Endothelial cell of umbilical vein (primary cell): Measurements from ENCODE around the gene MAP3K13. TPM values are rescaled to one million over a fixed set of nuclear protein-coding genes. Genes with fewer than 3 reads are reported as not detected.

Experiments used
- Bru-seq: library from RNA; stranded (reverse); fragments of 400-500 nt; gene quantifications from one replicate; lab custom pipeline; 2021; lab: Mats Ljungman, UMichigan
- BruChase-seq, 2 experiments: library from RNA; stranded (reverse); fragments of 400-500 nt; gene quantifications; one replicate each; lab custom pipeline; 2021; lab: Mats Ljungman, UMichigan
- BruUV-seq: library from RNA; stranded (reverse); fragments of 400-500 nt; replicated peaks from 2 replicates; lab custom pipeline; 2021; lab: Mats Ljungman, UMichigan
- CTCF ChIA-PET: fragments of 300-600, 350-600 bp; sonication (Branson Sonifier 250); formaldehyde crosslinking; loops from one replicate; lab custom pipeline; 2021; ENCODE audit warnings: antibody characterized with exemption, inconsistent platforms; lab: Charles Lee
- POLR2A ChIA-PET: fragments of 300-600, 350-600 bp; sonication (Branson Sonifier 250); formaldehyde crosslinking; loops from one replicate; lab custom pipeline; 2021; ENCODE audit warnings: antibody characterized with exemption, inconsistent platforms; lab: Charles Lee
- DNase-seq: peaks from one replicate; pipeline ENCODE4 v3.0.0-alpha.2; 2011; ENCODE audit warnings: low read depth, low spot score
- FAIRE-seq: peaks from 2 replicates; lab custom pipeline; 2011; peaks lifted over from hg19 to GRCh38; lab: Jason Lieb, UNC
- H2AFZ ChIP-seq: 2 replicates; pipeline ENCODE4 v1.6.0; 2012; ENCODE audit warnings: low read depth, low read length, control low read depth, inconsistent platforms
- H3K27ac ChIP-seq: 2 replicates; pipeline ENCODE4 v1.5.1; 2011; ENCODE audit warnings: low read depth, mild to moderate bottlenecking, control low read depth, low read length, moderate library complexity; ENCODE audit not compliant: insufficient read depth
- H3K27me3 ChIP-seq, 2 experiments: 2 replicates each; pipeline versions ENCODE4 v1.6.0 to v1.6.1; 2011; ENCODE audit warnings: low read length in 2 of 2, mixed read lengths in 1 of 2; ENCODE audit not compliant: control insufficient read depth in 2 of 2, insufficient read depth in 2 of 2
- H3K36me3 ChIP-seq, 2 experiments: 2 replicates in 1 of 2; 3 replicates in 1 of 2; pipeline ENCODE4 v1.5.1; 2011; ENCODE audit warnings: low read length in 2 of 2, mild to moderate bottlenecking in 1 of 2, moderate library complexity in 1 of 2; ENCODE audit not compliant: control insufficient read depth in 2 of 2, insufficient read depth in 2 of 2; ENCODE audit errors: extremely low read depth in 1 of 2
- H3K4me1 ChIP-seq: 3 replicates; pipeline ENCODE4 v1.5.1; 2011; ENCODE audit warnings: mild to moderate bottlenecking, low read length; ENCODE audit not compliant: control insufficient read depth, insufficient read depth; ENCODE audit errors: extremely low read depth
- H3K4me2 ChIP-seq: 2 replicates; pipeline ENCODE4 v1.6.1; 2011; ENCODE audit warnings: low read length, control low read depth, mixed read lengths; ENCODE audit not compliant: insufficient read depth
- H3K4me3 ChIP-seq, 3 experiments: fragments of 200-600 bp in 1 of 3; sonication (generic), shearing (Covaris generic) in 1 of 3; replicated peaks in 1 of 3; 2 replicates each; pipeline ENCODE4 v1.5.1; 2011 to 2016; ENCODE audit warnings: control low read depth in 3 of 3, low read length in 3 of 3, mild to moderate bottlenecking in 2 of 3, inconsistent platforms in 1 of 3, low read depth in 1 of 3, moderate library complexity in 1 of 3; ENCODE audit not compliant: insufficient read depth in 1 of 3
- H3K79me2 ChIP-seq: 2 replicates; pipeline ENCODE4 v1.6.0; 2012; ENCODE audit warnings: low read length, inconsistent platforms; ENCODE audit not compliant: control insufficient read depth, insufficient read depth
- H3K9ac ChIP-seq: replicated peaks from 2 replicates; pipeline ENCODE3; 2011; ENCODE audit warnings: low read length, control low read depth; ENCODE audit not compliant: insufficient read depth; ENCODE audit errors: extremely low read depth
- H3K9me1 ChIP-seq: replicated peaks from 3 replicates; pipeline ENCODE4 v1.6.0; 2011; ENCODE audit warnings: mild to moderate bottlenecking, low read length; ENCODE audit not compliant: control insufficient read depth, insufficient read depth; ENCODE audit errors: extremely low read depth
- H3K9me3 ChIP-seq: replicated peaks from 2 replicates; pipeline ENCODE4 v1.5.1; 2012; ENCODE audit warnings: low read length, inconsistent platforms; ENCODE audit not compliant: control insufficient read depth, insufficient read depth
- H4K20me1 ChIP-seq: replicated peaks from 2 replicates; pipeline ENCODE3; 2011; ENCODE audit warnings: mild to moderate bottlenecking, low read length; ENCODE audit not compliant: control insufficient read depth, insufficient read depth; ENCODE audit errors: extremely low read depth
- CTCF ChIP-seq, 2 donors: IDR thresholded peaks; 1 replicate in 1 of 2; 2 replicates in 1 of 2; pipeline ENCODE4 v1.5.1; 2011; ENCODE audit warnings: low read length in 2 of 2, mild to moderate bottlenecking in 2 of 2, moderate library complexity in 2 of 2, control low read depth in 1 of 2, inconsistent platforms in 1 of 2, low read depth in 1 of 2; ENCODE audit not compliant: insufficient read depth in 1 of 2; ENCODE audit errors: extremely low read depth in 1 of 2
- EZH2 ChIP-seq: IDR thresholded peaks from 2 replicates; pipeline ENCODE4 v1.6.1; 2012; ENCODE audit warnings: borderline replicate concordance, low read depth, mild to moderate bottlenecking, moderate library complexity, low read length, inconsistent platforms; ENCODE audit not compliant: severe bottlenecking
- FOS ChIP-seq: IDR thresholded peaks from 2 replicates; pipeline ENCODE4 v1.6.1; 2011; ENCODE audit warnings: mild to moderate bottlenecking, low read length, moderate library complexity, borderline replicate concordance; ENCODE audit not compliant: insufficient read depth
- GATA2 ChIP-seq: IDR thresholded peaks from 2 replicates; pipeline ENCODE4 v1.7.0; 2011; ENCODE audit warnings: low read depth, mild to moderate bottlenecking, moderate library complexity, mixed read lengths, low read length; ENCODE audit not compliant: insufficient read length, insufficient read depth
- JUN ChIP-seq: IDR thresholded peaks from 2 replicates; pipeline ENCODE4 v1.6.1; 2011; ENCODE audit warnings: borderline replicate concordance, low read depth; ENCODE audit not compliant: insufficient read length, insufficient read depth
- MYC ChIP-seq: IDR thresholded peaks from one replicate; pipeline ENCODE4 v1.6.1; 2011; ENCODE audit warnings: mild to moderate bottlenecking, low read depth, low read length
- POLR2A ChIP-seq: IDR thresholded peaks from 2 replicates; pipeline ENCODE4 v1.6.1; 2012; ENCODE audit warnings: low read depth, mild to moderate bottlenecking, control low read depth, low read length
- POLR2AphosphoS5 ChIP-seq: IDR thresholded peaks from 2 replicates; pipeline ENCODE4 v1.6.1; 2012; ENCODE audit warnings: low read depth, mild to moderate bottlenecking, control low read depth, low read length, moderate library complexity; ENCODE audit not compliant: insufficient read depth
- dilution Hi-C: fragments of 300-500 bp; cut with MboI; formaldehyde crosslinking; loops from one replicate; pipeline ENCODE4 v1.15.0; 2019; ENCODE audit warnings: low sequenced_read_pairs; ENCODE audit not compliant: extremely low pct_ligation_motif_present
- intact Hi-C: fragments of 100-400 bp; cut with micrococcal nuclease; formaldehyde crosslinking; loops from one replicate; pipeline ENCODE4 v1.10.0; 2022
- long read RNA-seq: library from polyadenylated mRNA; stranded (forward); transcript quantifications from one replicate; pipeline ENCODE4 v2.0.0, GENCODE V29; 2021
- polyA minus RNA-seq, 3 experiments: library from RNA; depleted of rRNA, polyadenylated mRNA; stranded (reverse); fragments of >200 nt; gene quantifications; 1 replicate in 1 of 3; 2 replicates in 2 of 3; pipeline ENCODE4 v1.2.3, GENCODE V29; 2011
- polyA plus RNA-seq, 4 experiments: library from polyadenylated mRNA; depleted of rRNA in 3 of 4; stranded (reverse) in 3 of 4; unstranded in 1 of 4; fragments of >200 nt; gene quantifications; 2 replicates each; pipeline versions ENCODE4 v1.2.1 to v1.2.3, GENCODE V29; 2011 to 2012; ENCODE audit warnings: missing spikeins in 1 of 4
- total RNA-seq: library from RNA; stranded (reverse); gene quantifications from 2 replicates; pipeline ENCODE4 v1.2.3, GENCODE V29; 2021

MAP3K13 gene
- total RNA-seq (15.4 and 20.2 TPM in 2 replicates), polyA plus RNA-seq (4.4 and 6.2 TPM in 2 replicates), polyA minus RNA-seq (10.8 and 20.6 TPM in 2 replicates), Bru-seq, nascent RNA (percentile 46 among the genes with signal in this experiment), BruChase-seq, experiment 1, labeled RNA remaining after a 6-hour chase (percentile 54 among the genes with signal in this experiment), BruChase-seq, experiment 2, labeled RNA remaining after a 2-hour chase (percentile 57 among the genes with signal in this experiment)
- polyA plus RNA-seq (2011; cell fraction: cytosol; rRNA removed) = 10.6 and 10.7 TPM in 2 replicates
- polyA plus RNA-seq (2011; cell fraction: nucleus; rRNA removed) = 4.6 and 5.3 TPM in 2 replicates
- polyA plus RNA-seq (2012) = 19.7 and 20.0 TPM in 2 replicates
- 5.6 TPM for polyA minus RNA-seq (2011; cell fraction: cytosol; rRNA and poly(A)+ RNA removed)
- polyA minus RNA-seq (2011; cell fraction: nucleus; rRNA and poly(A)+ RNA removed) = 7.7 and 7.9 TPM in 2 replicates
- long read RNA-seq, transcript MAP3K13-212 (3 exons, 1,681 nt) = major isoform, 69 of 74 reads
- long read RNA-seq, partial matches to known transcripts = 1 of 74 reads
- long read RNA-seq, other reads (novel, unspliced or antisense) = 2 of 74 reads

- Histone ChIP-seq H3K27ac (no peak within 1 kb of the TSS), H3K4me3 (peak within 1 kb of the TSS; percentile 17 to 73 (median 37)), H3K9me3 (no peaks in the 10 kb centered on the region), H3K36me3 (no peaks in the 10 kb centered on the region), H3K27me3 (peaks cover 10 to 25% of the 10 kb centered on the region in 2 experiments), H2AFZ (peak within 1 kb of the TSS; percentile 62), H3K4me1 (peaks cover 6% of the 10 kb centered on the region), H3K9me1 (no peaks in the 10 kb centered on the region), H3K4me2 (peak within 1 kb of the TSS; percentile 84), H3K79me2 (no peaks in the 10 kb centered on the region), H3K9ac (peak within 1 kb of the TSS; percentile 33), H4K20me1 (no peaks in the 10 kb centered on the region)
- FAIRE-seq (peak; percentile 92), DNase-seq (peak; percentile 90)
- ChIA-PET CTCF (interaction anchor here (0.7 to 1.4 kb wide), 4 partner anchors 10 to 196 kb away, joined by 3 to 6 read pairs (median 3); no protein-coding TSS in a partner anchor), POLR2A (no interaction called here)
- dilution Hi-C loops (no loop called here), intact Hi-C loops (no loop called here)
- BruUV-seq = no TSS peak
- TF ChIP-seq FOS (peak; percentile 26), JUN (no peak), POLR2AphosphoS5 (no peak), CTCF (IDR thresholded peaks at IDR 0.05; ENCODE audit: extremely low read depth in 1 of 2, insufficient read depth in 1 of 2, low read depth in 1 of 2, low read length in 2 of 2) (no peak), EZH2 (no peak), GATA2 (no peak), MYC (no peak), POLR2A (no peak)
Observed at GRCh38 chr3:185362850-185363661, at the start of gene MAP3K13. TSS of gene MAP3K13 (plus strand) at chr3:185363136. CDS start at chr3:185428582, 65,446 bp downstream.
